Esophagus squamous epithelium (tissue), 4 donors: Measurements from ENCODE around the gene TMEM201.

ENCODE experiments used
- POLR2A ChIP-seq, 4 donors: fragments of 450-650 bp; IDR thresholded peaks; one replicate each; pipeline ENCODE4 v1.6.1; 2017; ENCODE audit warnings: antibody characterized with exemption in 4 of 4, mild to moderate bottlenecking in 4 of 4, moderate library complexity in 3 of 4
- TF ChIP-seq, protein P1 (sequence below), 6 experiments: fragments of 450-650 bp in 4 of 6; fragments of 200-600 bp in 2 of 6; sonication (generic) in 2 of 6; IDR thresholded peaks; one replicate each; pipeline ENCODE4 v1.5.1; 2016 to 2019; ENCODE audit warnings: antibody characterized with exemption in 6 of 6, mild to moderate bottlenecking in 4 of 6, moderate library complexity in 4 of 6

DNA sequence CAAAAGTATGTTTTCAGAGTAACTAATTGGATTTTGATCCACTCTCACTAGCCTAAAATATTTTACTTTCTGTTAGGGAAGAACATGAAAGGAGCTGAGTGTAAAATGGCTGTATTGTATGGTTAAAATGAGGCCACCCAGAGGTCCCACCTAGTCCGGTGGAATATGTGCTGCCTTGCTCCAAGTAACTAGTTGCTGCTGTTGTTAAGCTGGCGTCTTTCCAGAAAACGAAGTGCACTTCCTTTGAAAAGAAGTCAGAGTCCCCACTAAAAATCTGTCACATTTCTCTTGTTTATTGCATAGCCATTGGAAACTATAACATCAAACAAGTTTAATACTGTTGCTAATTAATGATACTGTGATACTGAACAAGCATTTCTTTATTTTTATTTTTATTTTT lies 46.3 kb upstream of the TMEM201 start:
- TF ChIP-seq, protein P1, sequence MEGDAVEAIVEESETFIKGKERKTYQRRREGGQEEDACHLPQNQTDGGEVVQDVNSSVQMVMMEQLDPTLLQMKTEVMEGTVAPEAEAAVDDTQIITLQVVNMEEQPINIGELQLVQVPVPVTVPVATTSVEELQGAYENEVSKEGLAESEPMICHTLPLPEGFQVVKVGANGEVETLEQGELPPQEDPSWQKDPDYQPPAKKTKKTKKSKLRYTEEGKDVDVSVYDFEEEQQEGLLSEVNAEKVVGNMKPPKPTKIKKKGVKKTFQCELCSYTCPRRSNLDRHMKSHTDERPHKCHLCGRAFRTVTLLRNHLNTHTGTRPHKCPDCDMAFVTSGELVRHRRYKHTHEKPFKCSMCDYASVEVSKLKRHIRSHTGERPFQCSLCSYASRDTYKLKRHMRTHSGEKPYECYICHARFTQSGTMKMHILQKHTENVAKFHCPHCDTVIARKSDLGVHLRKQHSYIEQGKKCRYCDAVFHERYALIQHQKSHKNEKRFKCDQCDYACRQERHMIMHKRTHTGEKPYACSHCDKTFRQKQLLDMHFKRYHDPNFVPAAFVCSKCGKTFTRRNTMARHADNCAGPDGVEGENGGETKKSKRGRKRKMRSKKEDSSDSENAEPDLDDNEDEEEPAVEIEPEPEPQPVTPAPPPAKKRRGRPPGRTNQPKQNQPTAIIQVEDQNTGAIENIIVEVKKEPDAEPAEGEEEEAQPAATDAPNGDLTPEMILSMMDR (IDR thresholded peaks at IDR 0.05) = no peak
- no peak for TF ChIP-seq POLR2A (IDR thresholded peaks at IDR 0.05)
